NCI-H2171 treated with DMSO at 0.1 percent for 48 hours (cell line): ENCODE data around the gene TSR2.
"Not testable (repeated sequence)": the region's sequence is repeated elsewhere in the genome, so short reads cannot be mapped to it uniquely, and the experiment has no call there.

ENCODE experiments used
- DNase-seq: peaks from one replicate; lab custom pipeline; 2025; lab: John Stamatoyannopoulos, UW

The TSR2 gene

DNA sequence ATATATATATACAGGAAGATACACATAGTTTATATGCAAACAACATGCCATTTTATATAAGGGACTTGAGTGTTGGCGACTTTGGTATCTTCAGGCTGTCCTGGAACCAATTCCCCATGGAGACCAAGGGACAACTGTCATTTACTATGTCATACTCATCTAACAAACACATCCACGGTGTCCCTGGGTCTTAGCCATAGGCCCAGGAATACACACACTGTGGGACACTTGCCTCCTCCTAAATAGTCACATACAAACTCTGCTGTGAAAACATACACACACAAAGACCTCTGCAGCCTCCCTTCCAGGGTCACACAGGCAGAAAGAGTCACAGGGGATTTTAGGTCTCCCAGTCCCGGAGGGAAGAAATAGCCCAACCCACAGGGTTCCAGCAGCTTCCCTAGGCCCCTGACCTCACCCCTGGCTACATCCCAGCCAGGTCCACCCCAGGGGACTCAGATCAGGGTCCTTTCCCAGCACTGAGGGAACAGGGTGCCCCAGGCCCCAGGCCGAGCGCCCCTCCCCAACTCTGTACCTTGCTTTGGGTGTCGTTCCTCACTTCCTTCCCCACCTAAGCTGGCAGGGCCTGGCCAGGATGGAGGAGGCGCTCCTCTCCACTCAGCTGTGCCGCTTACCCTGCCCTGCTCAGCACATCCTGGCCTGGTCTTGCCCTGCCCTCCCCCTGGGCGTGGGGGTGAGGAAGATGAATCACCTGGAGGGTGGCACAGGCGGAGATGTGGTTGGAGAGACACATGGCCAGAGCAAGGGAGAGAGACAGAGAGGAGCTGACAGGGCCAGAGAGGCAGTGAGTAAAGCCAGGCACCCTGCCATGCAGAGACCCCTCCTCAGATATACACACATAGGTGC is 34.0 kb downstream of the TSR2 start:
- no peak for DNase-seq

DNA sequence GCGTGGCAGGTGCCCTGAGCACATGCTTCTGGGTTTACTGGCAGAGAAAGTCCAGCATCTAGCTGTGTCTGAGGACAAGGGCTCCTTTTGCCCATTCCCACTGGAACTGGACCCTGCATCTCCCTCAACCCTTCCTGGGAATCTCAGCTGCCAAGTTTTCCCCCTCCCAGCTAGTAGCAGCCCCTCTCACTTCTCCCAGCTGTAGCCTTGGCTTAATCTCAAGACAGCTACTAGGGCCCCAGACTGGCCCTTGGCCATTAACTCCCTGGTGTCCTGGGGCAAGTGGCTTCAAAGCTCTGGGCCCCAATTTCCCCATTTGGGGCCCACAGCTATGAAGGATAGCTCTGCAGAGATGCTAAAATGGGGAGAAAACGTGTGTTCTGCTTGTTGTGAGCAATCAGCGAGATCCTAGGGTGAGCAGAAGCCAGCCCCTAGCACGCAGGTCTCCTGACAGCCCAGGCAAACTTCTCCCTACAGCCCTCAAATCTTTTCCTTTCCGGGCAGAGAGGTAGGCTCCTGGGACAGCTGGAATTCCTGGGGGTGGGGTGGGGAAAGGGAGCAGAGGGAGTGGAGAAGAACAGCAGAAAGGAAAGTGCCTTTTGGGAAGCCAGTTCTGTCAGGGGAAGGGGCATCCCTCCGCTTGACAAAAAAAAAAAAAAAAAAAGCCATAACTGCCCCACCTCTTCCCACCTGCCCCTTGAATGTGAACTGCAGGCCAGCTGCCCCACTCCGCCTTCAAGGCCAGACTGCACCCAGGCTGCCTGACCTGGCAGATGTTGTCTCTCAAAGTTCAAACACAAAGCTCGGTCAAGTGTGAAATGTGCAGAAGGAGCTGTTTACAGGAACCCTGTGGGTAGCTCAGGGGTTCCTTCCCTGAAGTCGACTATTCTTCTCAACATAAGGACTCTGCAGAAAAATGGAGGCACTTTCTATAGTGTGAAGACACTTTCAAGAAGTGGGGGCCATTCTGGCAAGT is 39.2 kb downstream of the TSR2 start:
- peak; percentile 79 for DNase-seq

DNA sequence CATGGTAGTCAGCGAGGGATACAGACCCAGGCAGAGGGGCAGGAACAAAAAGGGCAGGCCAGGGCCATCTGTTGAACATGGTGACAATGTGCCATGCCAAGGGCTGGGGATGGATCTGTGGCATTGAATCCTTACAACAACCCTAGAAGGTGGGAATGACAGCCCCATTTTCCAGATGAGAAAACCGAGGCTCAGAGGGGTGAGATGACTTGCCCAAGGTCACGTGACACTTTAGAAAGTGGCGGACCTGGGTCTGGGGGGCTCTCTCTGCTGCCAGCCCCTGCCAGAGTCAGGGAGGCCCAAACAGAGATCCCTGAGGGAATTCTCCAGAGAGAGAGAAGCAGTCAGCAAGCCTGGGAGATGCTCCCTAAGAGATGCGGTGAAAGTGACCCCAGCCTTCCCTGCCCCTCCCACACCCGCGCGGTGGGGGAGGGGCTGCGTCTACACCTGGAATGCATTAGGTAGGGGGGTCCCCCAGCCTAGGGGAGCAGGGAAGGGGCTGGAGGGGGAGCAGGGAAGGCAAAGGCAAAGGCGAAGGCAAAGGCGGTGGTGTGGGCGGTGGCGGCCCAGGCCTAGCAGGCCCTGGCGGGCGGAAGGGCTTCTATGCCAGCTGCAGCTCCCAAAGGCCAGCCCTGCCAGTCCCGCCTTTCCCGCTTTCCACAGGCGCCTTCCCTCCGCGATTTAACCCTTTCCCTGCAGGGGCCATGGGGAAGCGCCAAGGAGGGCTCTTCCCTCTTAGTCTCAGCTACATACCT is 42.8 kb downstream of the TSR2 start:
- no peak for DNase-seq

DNA sequence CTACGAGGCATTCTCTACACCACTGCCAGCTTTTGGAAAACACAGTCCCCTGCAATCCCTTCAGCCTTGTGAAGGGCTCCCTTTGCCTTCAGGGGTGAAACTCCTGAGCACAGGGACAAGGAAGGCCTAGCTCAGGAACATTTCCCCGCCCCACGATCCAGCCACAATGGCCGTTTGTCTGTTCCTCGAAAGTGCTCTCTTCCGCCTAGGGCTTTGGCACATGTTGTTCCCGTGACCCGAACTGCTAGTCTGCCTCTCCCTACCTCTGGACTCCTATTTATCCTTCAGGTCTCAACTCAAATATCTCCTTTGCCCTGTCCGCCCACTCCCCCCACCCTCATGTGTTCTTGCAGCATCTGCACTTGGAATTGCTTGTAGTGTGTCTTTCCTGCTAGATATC is 43.7 kb downstream of the TSR2 start:
- DNase-seq = no peak

DNA sequence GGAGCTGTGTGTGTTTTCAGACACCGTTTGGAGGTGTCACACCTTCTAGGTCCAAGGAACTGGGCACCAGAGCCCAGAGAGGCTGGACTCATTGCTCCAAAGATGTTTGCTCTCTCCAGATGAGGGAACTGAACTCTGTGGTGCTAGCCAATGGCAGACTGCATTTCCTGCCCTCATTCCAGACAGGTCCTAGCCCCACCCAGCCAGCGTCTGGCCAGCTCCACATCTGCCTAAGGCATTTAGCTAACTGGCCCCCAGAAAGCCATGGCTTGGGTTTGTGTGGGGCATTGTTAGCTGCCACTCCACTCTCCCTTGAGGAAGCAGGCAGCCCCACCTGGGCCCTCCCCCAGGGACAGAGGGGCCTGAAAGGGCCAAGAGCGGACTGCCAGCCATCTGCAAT is 44.5 kb downstream of the TSR2 start:
- no peak for DNase-seq

DNA sequence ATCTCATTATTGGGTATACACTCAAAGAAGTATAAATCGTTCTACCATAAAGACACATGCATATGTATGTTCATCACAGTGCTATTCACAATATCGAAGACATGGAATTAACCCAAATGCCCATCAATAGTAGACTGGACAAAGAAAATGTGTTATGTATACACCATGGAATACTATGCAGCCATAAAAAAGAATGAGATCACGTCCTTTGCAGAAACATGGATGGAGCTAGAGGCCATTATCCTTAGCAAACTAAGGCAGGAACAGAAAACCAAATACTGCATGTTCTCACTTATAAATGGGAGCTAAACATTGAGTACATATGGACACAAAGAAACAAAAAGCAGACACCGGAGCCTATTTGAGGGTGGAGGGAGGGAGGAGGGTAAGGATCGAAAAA is 49.6 kb downstream of the TSR2 start:
- DNase-seq = not testable (repeated sequence)

DNA sequence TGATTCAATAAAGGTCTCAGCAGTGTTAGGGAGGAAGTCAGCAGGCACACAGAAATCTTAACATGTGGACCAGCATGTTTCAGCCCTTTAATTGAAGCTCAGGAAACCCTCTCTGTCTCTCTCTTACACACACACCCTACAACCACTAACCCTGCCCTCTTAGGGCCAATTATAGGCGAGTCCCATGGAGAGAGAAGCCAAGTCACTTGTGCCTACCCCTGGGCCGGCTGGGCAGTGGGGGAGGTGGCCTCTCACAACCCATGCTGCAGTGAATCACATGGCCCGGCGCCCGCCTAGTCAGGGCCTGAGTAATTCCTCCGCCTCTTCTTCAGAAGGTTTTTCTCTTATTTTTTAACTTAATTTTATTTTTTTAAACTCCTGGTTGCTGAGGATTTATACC is 52.1 kb downstream of the TSR2 start:
- DNase-seq = no peak

DNA sequence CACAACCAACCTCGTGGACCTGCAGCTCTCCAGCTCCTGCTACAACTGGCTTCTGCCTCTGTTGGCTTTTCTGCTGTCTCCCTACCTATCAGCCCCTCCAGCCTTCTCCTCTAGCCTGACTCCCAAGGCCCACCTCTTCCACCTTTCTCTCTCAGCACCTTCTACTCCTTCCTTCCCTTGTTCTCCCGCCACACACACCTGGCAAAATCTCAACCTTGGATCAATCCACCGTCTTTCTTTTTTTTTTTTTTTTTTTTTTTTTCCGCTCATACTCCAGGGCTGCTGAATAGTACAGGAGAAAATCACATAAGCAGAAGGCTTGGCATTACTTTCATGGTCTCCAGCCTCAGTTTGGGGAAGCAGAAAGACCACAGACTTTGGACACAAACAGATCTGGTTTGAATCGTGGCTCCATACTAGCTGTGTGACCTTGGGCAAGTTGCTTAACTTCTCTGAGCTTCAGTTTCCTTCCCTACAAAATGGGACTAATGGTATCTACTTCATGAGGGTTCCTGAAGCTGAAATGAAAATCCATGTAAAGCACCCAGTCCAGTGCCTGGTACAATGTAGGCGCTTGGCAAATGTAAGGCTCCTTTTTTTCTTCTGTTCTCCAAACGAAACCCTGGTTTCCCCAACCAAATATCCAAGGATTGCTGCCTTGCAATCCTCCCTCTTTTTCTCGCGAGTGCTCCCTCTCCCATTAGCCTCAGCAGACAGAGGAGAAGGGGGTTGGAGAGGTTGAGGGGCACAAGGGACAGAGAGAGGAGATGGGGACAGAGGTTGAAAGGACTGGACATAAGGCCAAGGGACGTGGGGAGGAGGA is 54.2 kb downstream of the TSR2 start:
- DNase-seq = no peak
